Measurements from ENCODE around the gene EXOC4. TPM values are rescaled to one million over a fixed set of nuclear protein-coding genes. Genes with fewer than 3 reads are reported as not detected.

Gene EXOC4
- total and polyA plus RNA-seq, 2 of the 8 experiments (the other 6 are each of a cell fraction or from before 2014, with no cell fraction given) = 27.0 to 67.3 TPM

DNA sequence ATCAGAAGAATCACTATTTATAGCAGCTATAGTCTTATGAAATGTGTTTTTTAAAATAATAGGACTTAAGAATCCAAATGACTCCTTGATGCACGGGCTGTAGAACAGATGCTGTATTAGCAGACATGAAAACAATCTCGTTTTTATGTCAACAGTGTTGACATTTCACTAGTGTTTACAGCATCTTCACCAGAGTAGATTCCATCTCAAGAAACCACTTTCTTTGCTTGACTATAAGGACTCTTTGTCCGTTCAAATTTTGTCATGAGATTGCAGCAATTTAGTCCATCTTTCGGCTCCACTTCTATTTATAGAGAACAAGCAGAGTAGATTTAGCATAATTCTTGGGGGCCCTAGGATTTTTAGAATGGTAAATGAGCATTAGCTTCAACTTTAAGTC is 295.1 kb downstream of the EXOC4 start (continued):
- no peak for TF ChIP-seq CBX8 (IDR thresholded peaks at IDR 0.05; ENCODE audit: borderline replicate concordance, low read depth, low read length)
- no peak for TF ChIP-seq JUN (IDR thresholded peaks at IDR 0.05; ENCODE audit: low read depth, low read length)
- no peak for TF ChIP-seq SUZ12 (IDR thresholded peaks at IDR 0.05; ENCODE audit: low read length)
